Ascending aorta (tissue), 2 donors: Measurements from ENCODE around the gene ST7. TPM values are rescaled to one million over a fixed set of nuclear protein-coding genes. Genes with fewer than 3 reads are reported as not detected.

Experiments used
- DNase-seq, 2 donors: peaks; one replicate each; pipeline ENCODE4 v3.0.0-alpha.2; 2019; ENCODE audit warnings: low spot score in 2 of 2
- H3K27ac ChIP-seq, 2 donors: fragments of 200-600 bp; sonication (generic); one replicate each; pipeline ENCODE4 v1.5.1; 2016 to 2017; ENCODE audit warnings: mild to moderate bottlenecking in 1 of 2
- H3K27me3 ChIP-seq: fragments of 200-600 bp; sonication (generic); one replicate; pipeline ENCODE4 v1.5.1; 2017
- H3K36me3 ChIP-seq, 2 donors: fragments of 200-600 bp; sonication (generic); one replicate each; pipeline ENCODE4 v1.5.1; 2016
- H3K4me1 ChIP-seq, 2 donors: fragments of 200-600 bp; sonication (generic); one replicate each; pipeline ENCODE4 v1.5.1; 2016 to 2017; ENCODE audit warnings: mild to moderate bottlenecking in 1 of 2
- H3K4me3 ChIP-seq, 2 donors: fragments of 200-600 bp; sonication (generic); one replicate each; pipeline ENCODE4 v1.5.1; 2016 to 2017; ENCODE audit warnings: mild to moderate bottlenecking in 1 of 2
- H3K9me3 ChIP-seq, 2 donors: fragments of 200-600 bp; sonication (generic); one replicate each; pipeline ENCODE4 v1.5.1; 2016
- intact Hi-C: fragments of 100-400 bp; cut with DNase I; formaldehyde crosslinking; loops from one replicate; pipeline ENCODE4 v1.15.1; 2023
- total RNA-seq: library from RNA; depleted of rRNA; stranded (reverse); fragments of >200 nt; gene quantifications from one replicate; pipeline ENCODE4 v1.1.0, GENCODE V29; 2016
- TF ChIP-seq, protein P1 (sequence below), 3 experiments: fragments of 200-600 bp in 2 of 3; fragments of 450-650 bp in 1 of 3; sonication (generic) in 2 of 3; IDR thresholded peaks; one replicate each; pipeline ENCODE4 v1.5.1; 2016 to 2019; ENCODE audit warnings: antibody characterized with exemption in 3 of 3, mild to moderate bottlenecking in 1 of 3, moderate library complexity in 1 of 3

Gene ST7
- total RNA-seq, 1 donor from 2014 or later, result 19.2 TPM

GRCh38 chr7:117250801-117251200 is 297.5 kb downstream of the ST7 start:
- DNase-seq, result no peak
- Histone ChIP-seq H3K36me3 (no peaks in the 10 kb centered on the region), H3K27me3 (no peaks in the 10 kb centered on the region), H3K27ac (no peak overlapping the region), H3K4me1 (no peaks in the 10 kb centered on the region), H3K9me3 (no peaks in the 10 kb centered on the region), H3K4me3 (no peak overlapping the region)
- TF ChIP-seq, protein P1, sequence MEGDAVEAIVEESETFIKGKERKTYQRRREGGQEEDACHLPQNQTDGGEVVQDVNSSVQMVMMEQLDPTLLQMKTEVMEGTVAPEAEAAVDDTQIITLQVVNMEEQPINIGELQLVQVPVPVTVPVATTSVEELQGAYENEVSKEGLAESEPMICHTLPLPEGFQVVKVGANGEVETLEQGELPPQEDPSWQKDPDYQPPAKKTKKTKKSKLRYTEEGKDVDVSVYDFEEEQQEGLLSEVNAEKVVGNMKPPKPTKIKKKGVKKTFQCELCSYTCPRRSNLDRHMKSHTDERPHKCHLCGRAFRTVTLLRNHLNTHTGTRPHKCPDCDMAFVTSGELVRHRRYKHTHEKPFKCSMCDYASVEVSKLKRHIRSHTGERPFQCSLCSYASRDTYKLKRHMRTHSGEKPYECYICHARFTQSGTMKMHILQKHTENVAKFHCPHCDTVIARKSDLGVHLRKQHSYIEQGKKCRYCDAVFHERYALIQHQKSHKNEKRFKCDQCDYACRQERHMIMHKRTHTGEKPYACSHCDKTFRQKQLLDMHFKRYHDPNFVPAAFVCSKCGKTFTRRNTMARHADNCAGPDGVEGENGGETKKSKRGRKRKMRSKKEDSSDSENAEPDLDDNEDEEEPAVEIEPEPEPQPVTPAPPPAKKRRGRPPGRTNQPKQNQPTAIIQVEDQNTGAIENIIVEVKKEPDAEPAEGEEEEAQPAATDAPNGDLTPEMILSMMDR (IDR thresholded peaks at IDR 0.05), result no peak
- intact Hi-C loops, result no loop called here

DNA sequence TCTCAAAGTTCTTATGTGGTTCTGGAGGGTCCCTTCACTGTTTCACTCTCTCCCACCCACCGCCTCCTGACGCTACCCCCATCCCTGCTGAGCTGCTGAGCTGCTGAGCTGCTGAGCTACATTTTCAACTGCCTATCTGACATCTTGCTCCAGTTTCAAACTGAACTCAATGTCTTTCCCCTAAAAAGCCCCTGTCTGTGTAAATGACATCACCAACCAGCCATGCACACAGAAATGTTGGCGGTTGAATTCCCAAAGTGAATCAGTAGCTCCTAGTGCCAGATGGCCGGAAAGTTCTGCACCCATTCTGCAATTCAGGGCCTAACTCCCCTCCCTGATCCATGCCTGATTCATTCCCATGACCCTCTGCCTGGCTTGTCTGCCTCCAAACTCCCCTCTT is 298.4 kb downstream of the ST7 start:
- no peaks in the 10 kb centered on the region for H3K27me3 ChIP-seq
- TF ChIP-seq, protein P1 (IDR thresholded peaks at IDR 0.05), result no peak
- no peaks in the 10 kb centered on the region for H3K36me3 ChIP-seq
- DNase-seq, result no peak
- no peak overlapping the region for H3K4me3 ChIP-seq
- H3K27ac ChIP-seq, result no peak overlapping the region
- H3K9me3 ChIP-seq, result no peaks in the 10 kb centered on the region
- intact Hi-C loops, result no loop called here
- no peaks in the 10 kb centered on the region for H3K4me1 ChIP-seq

- intact Hi-C loops, result no loop called here
- TF ChIP-seq, protein P1 (IDR thresholded peaks at IDR 0.05), result no peak
- no peak overlapping the region for H3K27ac ChIP-seq
- no peak for DNase-seq
- H3K36me3 ChIP-seq, result no peaks in the 10 kb centered on the region
- no peaks in the 10 kb centered on the region for H3K9me3 ChIP-seq
- H3K4me1 ChIP-seq, result no peaks in the 10 kb centered on the region
- H3K27me3 ChIP-seq, result no peaks in the 10 kb centered on the region
- H3K4me3 ChIP-seq, result no peak overlapping the region
These were observed 306.3 kb downstream of the ST7 start for GRCh38 chr7:117259615-117260014.

DNA sequence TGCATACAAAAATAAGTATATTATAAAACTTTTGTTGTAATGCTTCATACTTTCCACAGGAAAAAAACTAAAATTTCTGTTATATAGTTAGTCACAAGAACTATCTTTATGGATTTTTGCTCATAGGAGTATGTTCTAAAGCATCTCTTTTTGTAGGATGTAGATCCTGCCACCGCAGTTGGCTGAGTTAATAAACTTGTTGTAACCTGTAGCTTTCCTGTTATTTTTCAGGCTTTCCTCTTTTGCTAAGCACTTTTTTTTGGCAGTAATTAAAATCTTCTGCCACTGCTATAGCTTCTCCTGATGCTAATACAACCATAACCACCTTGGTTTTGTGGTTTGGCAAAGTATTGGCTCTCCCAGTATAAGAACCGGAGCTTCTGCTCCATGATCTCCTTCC is 309.2 kb downstream of the ST7 start:
- DNase-seq, result no peak
- TF ChIP-seq, protein P1 (IDR thresholded peaks at IDR 0.05), result no peak
- intact Hi-C loops, result no loop called here

DNA sequence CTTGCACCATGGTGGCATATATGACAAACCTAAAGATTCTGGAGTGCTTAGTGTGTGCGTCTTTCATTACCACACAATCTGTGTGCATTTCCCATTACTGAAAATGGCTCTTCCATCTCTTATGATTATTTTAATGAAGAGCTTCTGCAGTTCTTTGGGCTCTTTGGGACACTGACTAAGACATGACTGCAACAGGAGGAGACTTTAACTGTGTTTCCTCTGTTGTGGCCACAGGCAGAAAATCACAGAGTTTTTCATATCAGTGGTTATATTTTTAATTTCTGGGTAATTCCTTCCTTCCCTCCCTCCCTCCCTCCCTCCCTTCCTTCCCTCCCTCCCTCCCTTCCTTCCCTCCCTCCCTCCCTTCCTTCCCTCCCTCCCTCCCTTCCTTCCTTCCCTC is 311.4 kb downstream of the ST7 start:
- Histone ChIP-seq H3K27me3 (no peaks in the 10 kb centered on the region), H3K36me3 (no peaks in the 10 kb centered on the region), H3K9me3 (no peaks in the 10 kb centered on the region), H3K27ac (no peak overlapping the region), H3K4me1 (peaks cover 0 to 5% of the 10 kb centered on the region in 2 donors), H3K4me3 (no peak overlapping the region)
- no peak for DNase-seq
- TF ChIP-seq, protein P1 (IDR thresholded peaks at IDR 0.05), result no peak
- intact Hi-C loops, result no loop called here

More for the DNA sequence above, 309.2 kb downstream of the ST7 start:
- no peak overlapping the region for H3K4me3 ChIP-seq
- H3K4me1 ChIP-seq, result no peaks in the 10 kb centered on the region
- H3K27ac ChIP-seq, result no peak overlapping the region
- H3K36me3 ChIP-seq, result no peaks in the 10 kb centered on the region
- H3K9me3 ChIP-seq, result no peaks in the 10 kb centered on the region
- H3K27me3 ChIP-seq, result no peaks in the 10 kb centered on the region

DNA sequence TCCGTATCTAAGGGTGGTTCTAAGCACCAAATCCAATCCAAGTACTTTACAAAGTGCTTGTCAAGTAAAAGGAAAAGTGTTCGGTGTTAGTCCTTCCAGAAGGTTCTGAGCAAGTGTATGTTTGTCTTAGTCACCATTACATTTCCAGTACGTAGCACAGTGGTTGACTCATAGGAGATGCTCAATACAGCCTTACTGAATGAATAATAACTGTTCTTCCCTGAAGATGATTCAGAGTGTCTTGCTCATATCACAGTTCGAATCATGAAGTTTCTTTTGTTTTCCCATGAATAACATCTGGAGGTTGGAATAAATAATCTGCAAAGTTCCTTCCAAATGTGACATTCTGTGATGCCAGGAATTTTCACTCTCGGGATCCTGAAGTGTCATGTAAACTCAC is 316.1 kb downstream of the ST7 start:
- TF ChIP-seq, protein P1 (IDR thresholded peaks at IDR 0.05), result no peak

More for the DNA sequence above, 316.1 kb downstream of the ST7 start:
- Histone ChIP-seq H3K27ac (no peak overlapping the region), H3K27me3 (no peaks in the 10 kb centered on the region), H3K9me3 (no peaks in the 10 kb centered on the region), H3K36me3 (no peaks in the 10 kb centered on the region), H3K4me1 (peaks cover 0 to 5% of the 10 kb centered on the region in 2 donors), H3K4me3 (peak overlapping the region in 1 of 2 donors; percentile 10)
- no peak for DNase-seq
- intact Hi-C loops, result no loop called here
